ENCODE results near the gene ABHD8.
A peak's percentile ranks its signal among the peaks of the same experiment; 100 is the strongest.

The ABHD8 gene

GRCh38 chr19:17325133-17325532 is 21.9 kb upstream of the ABHD8 start:
- H3K9me2 ChIP-seq (replicated peaks; ENCODE audit: control insufficient read depth, low read length): no peaks in the 10 kb centered on the region
- peaks cover 20% of the 10 kb centered on the region; the same call in 1 of the 2 replicates for H3K36me3 ChIP-seq (ENCODE audit: control insufficient read depth, low read length)
- TF ChIP-seq, protein P1, sequence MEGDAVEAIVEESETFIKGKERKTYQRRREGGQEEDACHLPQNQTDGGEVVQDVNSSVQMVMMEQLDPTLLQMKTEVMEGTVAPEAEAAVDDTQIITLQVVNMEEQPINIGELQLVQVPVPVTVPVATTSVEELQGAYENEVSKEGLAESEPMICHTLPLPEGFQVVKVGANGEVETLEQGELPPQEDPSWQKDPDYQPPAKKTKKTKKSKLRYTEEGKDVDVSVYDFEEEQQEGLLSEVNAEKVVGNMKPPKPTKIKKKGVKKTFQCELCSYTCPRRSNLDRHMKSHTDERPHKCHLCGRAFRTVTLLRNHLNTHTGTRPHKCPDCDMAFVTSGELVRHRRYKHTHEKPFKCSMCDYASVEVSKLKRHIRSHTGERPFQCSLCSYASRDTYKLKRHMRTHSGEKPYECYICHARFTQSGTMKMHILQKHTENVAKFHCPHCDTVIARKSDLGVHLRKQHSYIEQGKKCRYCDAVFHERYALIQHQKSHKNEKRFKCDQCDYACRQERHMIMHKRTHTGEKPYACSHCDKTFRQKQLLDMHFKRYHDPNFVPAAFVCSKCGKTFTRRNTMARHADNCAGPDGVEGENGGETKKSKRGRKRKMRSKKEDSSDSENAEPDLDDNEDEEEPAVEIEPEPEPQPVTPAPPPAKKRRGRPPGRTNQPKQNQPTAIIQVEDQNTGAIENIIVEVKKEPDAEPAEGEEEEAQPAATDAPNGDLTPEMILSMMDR (IDR thresholded peaks at IDR 0.05; ENCODE audit: low read depth, low read length, poor library complexity, severe bottlenecking): no peak
- no peak for TF ChIP-seq EZH2phosphoT487 (IDR thresholded peaks at IDR 0.05; ENCODE audit: borderline replicate concordance, low read length)
- H3K79me2 ChIP-seq (ENCODE audit: control insufficient read depth, low read length): no peaks in the 10 kb centered on the region
- peaks cover 24% of the 10 kb centered on the region for H3K4me1 ChIP-seq (ENCODE audit: control insufficient read depth, low read length)
- no peaks in the 10 kb centered on the region for H4K20me1 ChIP-seq (ENCODE audit: control insufficient read depth, insufficient read depth, low read depth, low read length)
- no peak overlapping the region for H3K4me2 ChIP-seq (ENCODE audit: low read length)
- no peak overlapping the region for H3K27ac ChIP-seq (ENCODE audit: low read depth, low read length)
- no peak overlapping the region for H3K4me3 ChIP-seq (ENCODE audit: low read length)
- no peaks in the 10 kb centered on the region for H3K9me3 ChIP-seq (ENCODE audit: control insufficient read depth, insufficient read depth, low read length)
- H3F3A ChIP-seq (ENCODE audit: control insufficient read depth, insufficient read depth): peaks cover 5% of the 10 kb centered on the region
- H3K27me3 ChIP-seq (ENCODE audit: control insufficient read depth, low read length): peaks cover 8% of the 10 kb centered on the region

- TF ChIP-seq EZH2phosphoT487 (IDR thresholded peaks at IDR 0.05; ENCODE audit: borderline replicate concordance, low read length): no peak
- TF ChIP-seq, protein P1 (IDR thresholded peaks at IDR 0.05; ENCODE audit: low read depth, low read length, poor library complexity, severe bottlenecking): no peak
- peaks cover 5% of the 10 kb centered on the region for H3F3A ChIP-seq (ENCODE audit: control insufficient read depth, insufficient read depth)
- peaks cover 24% of the 10 kb centered on the region for H3K4me1 ChIP-seq (ENCODE audit: control insufficient read depth, low read length)
- H4K20me1 ChIP-seq (ENCODE audit: control insufficient read depth, insufficient read depth, low read depth, low read length): no peaks in the 10 kb centered on the region
- no peaks in the 10 kb centered on the region for H3K9me2 ChIP-seq (replicated peaks; ENCODE audit: control insufficient read depth, low read length)
- no peak overlapping the region for H3K4me2 ChIP-seq (ENCODE audit: low read length)
- no peak overlapping the region for H3K27ac ChIP-seq (ENCODE audit: low read depth, low read length)
- H3K79me2 ChIP-seq (ENCODE audit: control insufficient read depth, low read length): no peaks in the 10 kb centered on the region
- no peaks in the 10 kb centered on the region for H3K9me3 ChIP-seq (ENCODE audit: control insufficient read depth, insufficient read depth, low read length)
- no peak overlapping the region for H3K4me3 ChIP-seq (ENCODE audit: low read length)
- peaks cover 7% of the 10 kb centered on the region for H3K27me3 ChIP-seq (ENCODE audit: control insufficient read depth, low read length)
- H3K36me3 ChIP-seq (ENCODE audit: control insufficient read depth, low read length): peaks cover 25% of the 10 kb centered on the region; the same call in 1 of the 2 replicates
Measured at GRCh38 chr19:17324357-17325114, 21.3 kb upstream of the ABHD8 start.

DNA sequence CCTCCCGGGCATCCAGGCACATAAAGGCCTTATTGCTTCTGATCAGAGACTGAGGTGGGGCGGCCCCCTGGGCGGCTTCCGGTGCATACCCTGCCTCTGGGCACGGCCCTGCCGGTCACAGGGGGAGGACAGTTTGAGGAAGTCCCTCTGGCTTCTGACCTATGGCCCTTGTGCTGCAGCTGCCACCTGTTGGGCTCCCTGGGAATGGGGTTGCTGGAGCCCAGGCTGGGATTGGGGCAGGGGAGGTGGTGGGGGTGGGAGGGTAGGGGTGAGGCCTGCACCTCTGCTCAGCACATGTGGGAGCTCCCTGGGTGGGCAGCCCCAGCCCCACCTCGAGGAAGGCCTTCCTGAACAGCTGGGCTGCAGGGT is 20.7 kb upstream of the ABHD8 start:
- H3K4me2 ChIP-seq (ENCODE audit: low read length): peak overlapping the region; percentile 30; the same call in 1 of the 2 replicates

More for the DNA sequence above, 20.7 kb upstream of the ABHD8 start:
- H3K27me3 ChIP-seq (ENCODE audit: control insufficient read depth, low read length): peaks cover 1% of the 10 kb centered on the region
- H3K27ac ChIP-seq (ENCODE audit: low read depth, low read length): no peak overlapping the region
- H3K4me1 ChIP-seq (ENCODE audit: control insufficient read depth, low read length): peaks cover 20% of the 10 kb centered on the region
- TF ChIP-seq, protein P1 (IDR thresholded peaks at IDR 0.05; ENCODE audit: low read depth, low read length, poor library complexity, severe bottlenecking): no peak
- no peak for TF ChIP-seq EZH2phosphoT487 (IDR thresholded peaks at IDR 0.05; ENCODE audit: borderline replicate concordance, low read length)
- H3F3A ChIP-seq (ENCODE audit: control insufficient read depth, insufficient read depth): peaks cover 5% of the 10 kb centered on the region
- H4K20me1 ChIP-seq (ENCODE audit: control insufficient read depth, insufficient read depth, low read depth, low read length): no peaks in the 10 kb centered on the region
- H3K36me3 ChIP-seq (ENCODE audit: control insufficient read depth, low read length): peaks cover 29% of the 10 kb centered on the region; the same call in 1 of the 2 replicates
- H3K9me3 ChIP-seq (ENCODE audit: control insufficient read depth, insufficient read depth, low read length): no peaks in the 10 kb centered on the region
- H3K79me2 ChIP-seq (ENCODE audit: control insufficient read depth, low read length): no peaks in the 10 kb centered on the region
- no peaks in the 10 kb centered on the region for H3K9me2 ChIP-seq (replicated peaks; ENCODE audit: control insufficient read depth, low read length)
- peak overlapping the region; percentile 28; the same call in 1 of the 2 replicates for H3K4me3 ChIP-seq (ENCODE audit: low read length)
